OCI-LY1 (cell line): ENCODE measurements around the gene TUBD1.
"Not testable (repeated sequence)": the region's sequence is repeated elsewhere in the genome, so short reads cannot be mapped to it uniquely, and the experiment has no call there.

Experiments
- EZH2 ChIP-seq: fragments of 200-600 bp; sonication (generic), shearing (Covaris generic); IDR thresholded peaks from 2 replicates; pipeline ENCODE4 v1.8.0; 2017; ENCODE audit warnings: borderline replicate concordance, mixed run types, mild to moderate bottlenecking, antibody characterized with exemption, low read length, moderate library complexity, mixed read lengths
- TF ChIP-seq, protein P1 (sequence below): fragments of 200-600 bp; sonication (generic), shearing (Covaris generic); IDR thresholded peaks from 2 replicates; pipeline ENCODE4 v1.5.1; 2017; ENCODE audit warnings: mild to moderate bottlenecking, antibody characterized with exemption, low read length, moderate library complexity, mixed read lengths

DNA sequence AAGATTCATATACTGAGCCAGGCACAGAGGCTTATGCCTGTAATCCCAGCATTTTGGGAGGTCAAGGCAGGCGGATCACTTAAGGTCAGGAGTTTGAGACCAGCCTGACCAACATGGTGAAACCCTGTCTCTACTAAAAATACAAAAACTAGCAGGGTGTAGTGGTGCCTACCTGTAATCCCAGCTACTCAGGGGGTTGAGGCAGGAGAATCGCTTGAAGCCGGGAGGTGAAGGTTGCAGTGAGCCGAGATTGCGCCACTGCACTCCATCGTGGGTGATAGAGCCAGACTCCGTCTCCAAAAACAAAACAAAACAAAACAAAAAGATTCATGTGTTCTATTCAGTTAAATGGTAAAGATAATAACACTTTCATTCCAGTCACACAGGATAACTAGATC is 63.9 kb downstream of the TUBD1 start:
- TF ChIP-seq, protein P1, sequence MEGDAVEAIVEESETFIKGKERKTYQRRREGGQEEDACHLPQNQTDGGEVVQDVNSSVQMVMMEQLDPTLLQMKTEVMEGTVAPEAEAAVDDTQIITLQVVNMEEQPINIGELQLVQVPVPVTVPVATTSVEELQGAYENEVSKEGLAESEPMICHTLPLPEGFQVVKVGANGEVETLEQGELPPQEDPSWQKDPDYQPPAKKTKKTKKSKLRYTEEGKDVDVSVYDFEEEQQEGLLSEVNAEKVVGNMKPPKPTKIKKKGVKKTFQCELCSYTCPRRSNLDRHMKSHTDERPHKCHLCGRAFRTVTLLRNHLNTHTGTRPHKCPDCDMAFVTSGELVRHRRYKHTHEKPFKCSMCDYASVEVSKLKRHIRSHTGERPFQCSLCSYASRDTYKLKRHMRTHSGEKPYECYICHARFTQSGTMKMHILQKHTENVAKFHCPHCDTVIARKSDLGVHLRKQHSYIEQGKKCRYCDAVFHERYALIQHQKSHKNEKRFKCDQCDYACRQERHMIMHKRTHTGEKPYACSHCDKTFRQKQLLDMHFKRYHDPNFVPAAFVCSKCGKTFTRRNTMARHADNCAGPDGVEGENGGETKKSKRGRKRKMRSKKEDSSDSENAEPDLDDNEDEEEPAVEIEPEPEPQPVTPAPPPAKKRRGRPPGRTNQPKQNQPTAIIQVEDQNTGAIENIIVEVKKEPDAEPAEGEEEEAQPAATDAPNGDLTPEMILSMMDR, result not testable (repeated sequence)
- TF ChIP-seq EZH2, result not testable (repeated sequence)
